ENCODE data around the gene SLC11A2. TPM values are rescaled to one million over a fixed set of nuclear protein-coding genes. Genes with fewer than 3 reads are reported as not detected.

SLC11A2 gene
- polyA plus RNA-seq, 1 donor (not counting 4 experiments of a cell fraction or from before 2014, with no cell fraction given) = 38.9 TPM

DNA sequence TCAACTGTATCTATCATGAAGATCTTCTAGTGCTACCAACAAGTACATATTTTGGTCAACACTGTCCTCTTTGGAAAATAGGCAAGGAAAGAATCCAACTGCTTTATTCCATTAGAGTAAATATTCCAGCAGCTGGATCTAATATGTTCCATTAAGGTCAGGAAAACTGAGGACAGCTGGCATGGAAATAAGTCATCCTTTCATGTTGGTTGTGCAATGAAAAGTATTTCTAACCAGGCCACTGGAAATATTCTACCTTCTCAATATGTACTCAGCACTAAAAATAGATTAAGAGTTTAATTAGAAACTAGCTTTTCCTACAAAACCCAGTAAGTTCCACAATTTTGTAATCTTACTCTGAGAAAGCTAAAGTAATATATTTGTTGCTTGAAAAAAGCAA, 54.2 kb downstream of the SLC11A2 start:
- Histone ChIP-seq H3K9ac (ENCODE audit: control insufficient read depth, extremely low read depth, insufficient read depth, low read length) (no peak overlapping the region), H3K9me1 (ENCODE audit: control insufficient read depth, extremely low read depth, insufficient read depth, low read length) (no peaks in the 10 kb centered on the region), H3K4me1 (ENCODE audit: control insufficient read depth, extremely low read depth, insufficient read depth, low read length) (no peaks in the 10 kb centered on the region), H4K20me1 (ENCODE audit: control insufficient read depth, extremely low read depth, insufficient read depth, low read length) (no peaks in the 10 kb centered on the region), H3K36me3 (ENCODE audit: control insufficient read depth in 2 of 2, extremely low read depth in 1 of 2, insufficient read depth in 2 of 2, low read length in 2 of 2) (peaks cover 0 to 2% of the 10 kb centered on the region in 2 experiments), H3K27me3 (ENCODE audit: control insufficient read depth, extremely low read depth, insufficient read depth, low read length) (no peaks in the 10 kb centered on the region), H3K27ac (ENCODE audit: control insufficient read depth, insufficient read depth, low read length) (no peak overlapping the region), H2AFZ (ENCODE audit: control insufficient read depth, low read length) (no peak overlapping the region), H3K79me2 (ENCODE audit: control insufficient read depth, insufficient read depth, low read length) (no peaks in the 10 kb centered on the region), H3K4me2 (ENCODE audit: control insufficient read depth, extremely low read depth, insufficient read depth, low read depth, low read length) (no peak overlapping the region), H3K9me3 (ENCODE audit: control insufficient read depth, low read depth, low read length) (no peaks in the 10 kb centered on the region), H3K4me3 (ENCODE audit: control insufficient read depth in 2 of 3, extremely low read depth in 1 of 3, insufficient read depth in 2 of 3, low read depth in 1 of 3, low read length in 3 of 3) (no peak overlapping the region)
- FAIRE-seq (no peak), DNase-seq (ENCODE audit: low read depth, low spot score) (no peak)
- no peak for TF ChIP-seq CTCF (optimal IDR thresholded peaks at IDR 0.05 in 1 of 3, IDR thresholded peaks at IDR 0.05 in 1 of 3, conservative IDR thresholded peaks at IDR 0.05 in 1 of 3; ENCODE audit: extremely low read depth in 1 of 3, insufficient read depth in 2 of 3, low read length in 3 of 3)
- TF ChIP-seq EZH2 (IDR thresholded peaks at IDR 0.05; ENCODE audit: low read length) = no peak
- dilution Hi-C loops (cut with MboI; ENCODE audit: extremely low pct_ligation_motif_present, low sequenced_read_pairs) = no loop called here

DNA sequence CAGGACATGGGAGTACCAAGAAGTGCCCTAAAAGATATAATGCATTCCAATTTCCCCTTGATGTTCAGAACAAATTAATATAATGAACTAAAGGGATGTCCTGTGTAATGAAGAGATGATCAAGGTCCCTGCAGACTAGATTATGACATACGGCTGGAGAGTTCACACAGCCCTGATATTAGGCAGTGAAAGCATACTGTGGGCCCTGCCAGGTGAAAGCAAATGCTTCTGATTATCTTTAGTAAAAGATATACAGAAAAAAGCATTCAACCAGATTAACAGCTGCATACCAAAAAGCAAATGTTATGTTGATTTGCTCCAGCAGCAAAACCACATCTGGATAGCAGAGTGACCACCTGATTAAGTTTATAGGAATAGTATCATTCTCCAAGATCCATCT, 61.8 kb downstream of the SLC11A2 start:
- no peak for FAIRE-seq
- Histone ChIP-seq H3K27ac (ENCODE audit: control insufficient read depth, insufficient read depth, low read length) (no peak overlapping the region), H3K4me2 (ENCODE audit: control insufficient read depth, extremely low read depth, insufficient read depth, low read depth, low read length) (no peak overlapping the region), H3K79me2 (ENCODE audit: control insufficient read depth, insufficient read depth, low read length) (no peaks in the 10 kb centered on the region), H4K20me1 (ENCODE audit: control insufficient read depth, extremely low read depth, insufficient read depth, low read length) (no peaks in the 10 kb centered on the region), H3K9me1 (ENCODE audit: control insufficient read depth, extremely low read depth, insufficient read depth, low read length) (no peaks in the 10 kb centered on the region), H3K36me3 (ENCODE audit: control insufficient read depth in 2 of 2, extremely low read depth in 1 of 2, insufficient read depth in 2 of 2, low read length in 2 of 2) (no peaks in the 10 kb centered on the region), H3K9ac (ENCODE audit: control insufficient read depth, extremely low read depth, insufficient read depth, low read length) (no peak overlapping the region), H3K4me3 (ENCODE audit: control insufficient read depth in 2 of 3, extremely low read depth in 1 of 3, insufficient read depth in 2 of 3, low read depth in 1 of 3, low read length in 3 of 3) (no peak overlapping the region), H3K9me3 (ENCODE audit: control insufficient read depth, low read depth, low read length) (no peaks in the 10 kb centered on the region), H2AFZ (ENCODE audit: control insufficient read depth, low read length) (no peak overlapping the region), H3K4me1 (ENCODE audit: control insufficient read depth, extremely low read depth, insufficient read depth, low read length) (no peaks in the 10 kb centered on the region), H3K27me3 (ENCODE audit: control insufficient read depth, extremely low read depth, insufficient read depth, low read length) (no peaks in the 10 kb centered on the region)
- DNase-seq (ENCODE audit: low read depth, low spot score) = no peak
- dilution Hi-C loops (cut with MboI; ENCODE audit: extremely low pct_ligation_motif_present, low sequenced_read_pairs) = no loop called here
- no peak for TF ChIP-seq EZH2 (IDR thresholded peaks at IDR 0.05; ENCODE audit: low read length)

DNA sequence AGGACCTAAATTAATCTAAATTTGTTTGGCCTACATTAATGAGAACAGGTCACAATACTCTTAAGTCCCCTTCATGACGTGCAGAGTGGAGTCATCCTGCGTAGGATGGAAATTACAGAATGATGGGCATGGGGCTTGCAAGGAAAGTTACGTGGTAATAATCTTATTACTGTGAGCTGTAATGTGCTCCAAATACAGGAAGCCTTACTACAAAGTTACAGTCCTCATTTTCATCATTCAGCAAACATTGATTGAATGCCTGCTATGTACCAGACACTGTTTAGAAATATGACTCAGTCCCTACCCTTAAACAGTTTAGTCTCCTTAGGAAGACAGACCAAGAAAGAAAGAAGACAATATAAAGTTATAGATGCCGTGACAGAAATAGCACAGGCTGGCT, 64.5 kb downstream of the SLC11A2 start:
- Histone ChIP-seq H3K36me3 (ENCODE audit: control insufficient read depth in 2 of 2, extremely low read depth in 1 of 2, insufficient read depth in 2 of 2, low read length in 2 of 2) (no peaks in the 10 kb centered on the region), H3K4me1 (ENCODE audit: control insufficient read depth, extremely low read depth, insufficient read depth, low read length) (no peaks in the 10 kb centered on the region), H4K20me1 (ENCODE audit: control insufficient read depth, extremely low read depth, insufficient read depth, low read length) (no peaks in the 10 kb centered on the region), H3K9ac (ENCODE audit: control insufficient read depth, extremely low read depth, insufficient read depth, low read length) (no peak overlapping the region), H3K79me2 (ENCODE audit: control insufficient read depth, insufficient read depth, low read length) (no peaks in the 10 kb centered on the region), H3K4me2 (ENCODE audit: control insufficient read depth, extremely low read depth, insufficient read depth, low read depth, low read length) (no peak overlapping the region), H3K27me3 (ENCODE audit: control insufficient read depth, extremely low read depth, insufficient read depth, low read length) (no peaks in the 10 kb centered on the region), H3K27ac (ENCODE audit: control insufficient read depth, insufficient read depth, low read length) (no peak overlapping the region), H2AFZ (ENCODE audit: control insufficient read depth, low read length) (no peak overlapping the region), H3K9me3 (ENCODE audit: control insufficient read depth, low read depth, low read length) (no peaks in the 10 kb centered on the region), H3K9me1 (ENCODE audit: control insufficient read depth, extremely low read depth, insufficient read depth, low read length) (no peaks in the 10 kb centered on the region), H3K4me3 (ENCODE audit: control insufficient read depth in 2 of 3, extremely low read depth in 1 of 3, insufficient read depth in 2 of 3, low read depth in 1 of 3, low read length in 3 of 3) (no peak overlapping the region)
- FAIRE-seq = no peak
- no peak for DNase-seq (ENCODE audit: low read depth, low spot score)
- dilution Hi-C loops (cut with MboI; ENCODE audit: extremely low pct_ligation_motif_present, low sequenced_read_pairs) = no loop called here
- TF ChIP-seq EZH2 (IDR thresholded peaks at IDR 0.05; ENCODE audit: low read length) = no peak
- no peak for TF ChIP-seq CTCF (optimal IDR thresholded peaks at IDR 0.05 in 1 of 3, IDR thresholded peaks at IDR 0.05 in 1 of 3, conservative IDR thresholded peaks at IDR 0.05 in 1 of 3; ENCODE audit: extremely low read depth in 1 of 3, insufficient read depth in 2 of 3, low read length in 3 of 3)
